SK-N-SH treated with all-trans-retinoic acid at 6 μM for 48 hours (cell line): ENCODE data around the gene DGAT2L6.
"Not testable (repeated sequence)": the region's sequence is repeated elsewhere in the genome, so short reads cannot be mapped to it uniquely, and the experiment has no call there.

Experiments used
- ATAC-seq: fragments of 200-7000 bp; cut with Tn5 transposase; 3 replicates; pipeline ENCODE4 v1.9.1; 2020; ENCODE audit warnings: mild to moderate bottlenecking, moderate library complexity
- ARNTL ChIP-seq: fragments of 450-650 bp; formaldehyde crosslinking; IDR thresholded peaks from 2 replicates; pipeline ENCODE4 v1.5.0; 2020; ENCODE audit warnings: low read depth, mild to moderate bottlenecking, moderate library complexity, borderline replicate concordance
- BACH2 ChIP-seq: fragments of 250-450 bp; sonication (Bioruptor Pico); IDR thresholded peaks from 2 replicates; pipeline ENCODE4 v1.9.0; 2021; ENCODE audit warnings: mild to moderate bottlenecking, borderline replicate concordance
- CREB5 ChIP-seq: fragments of 250-450 bp; sonication (Bioruptor Pico); IDR thresholded peaks from 2 replicates; pipeline ENCODE4 v1.5.1; 2020; ENCODE audit warnings: low read depth, mild to moderate bottlenecking, moderate library complexity
- CSDC2 ChIP-seq: fragments of 250-450 bp; sonication (Bioruptor Pico); IDR thresholded peaks from 2 replicates; pipeline ENCODE4 v1.5.0; 2020; ENCODE audit warnings: mild to moderate bottlenecking, moderate library complexity
- CSRNP3 ChIP-seq: fragments of 250-450 bp; sonication (Bioruptor Pico); IDR thresholded peaks from 2 replicates; pipeline ENCODE4 v1.5.1; 2021; ENCODE audit warnings: mild to moderate bottlenecking, moderate library complexity
- ESRRG ChIP-seq: fragments of 250-450 bp; sonication (Bioruptor Pico); IDR thresholded peaks from 2 replicates; pipeline ENCODE4 v1.6.1; 2021; ENCODE audit warnings: mild to moderate bottlenecking
- GLIS3 ChIP-seq: fragments of 250-450 bp; sonication (Bioruptor Pico); IDR thresholded peaks from 2 replicates; pipeline ENCODE4 v1.5.0; 2020; ENCODE audit warnings: mild to moderate bottlenecking, moderate library complexity
- ISL1 ChIP-seq: fragments of 250-450 bp; sonication (Bioruptor Pico); IDR thresholded peaks from 2 replicates; pipeline ENCODE4 v2.1.2; 2022; ENCODE audit warnings: mild to moderate bottlenecking, moderate library complexity
- OSR1 ChIP-seq: fragments of 250-450 bp; sonication (Bioruptor Pico); IDR thresholded peaks from 2 replicates; pipeline ENCODE4 v1.8.0; 2022; ENCODE audit warnings: moderate library complexity, mild to moderate bottlenecking, inconsistent platforms
- POU6F1 ChIP-seq: fragments of 250-450 bp; sonication (Bioruptor Pico); IDR thresholded peaks from 2 replicates; pipeline ENCODE4 v1.8.0; 2021; ENCODE audit warnings: low read depth, mild to moderate bottlenecking, moderate library complexity, borderline replicate concordance
- RARB ChIP-seq: fragments of 250-450 bp; sonication (Bioruptor Pico); IDR thresholded peaks from 2 replicates; pipeline ENCODE4 v1.8.0; 2021; ENCODE audit warnings: mild to moderate bottlenecking, moderate library complexity
- SNAI2 ChIP-seq: fragments of 250-450 bp; sonication (Bioruptor Pico); IDR thresholded peaks from 2 replicates; pipeline ENCODE4 v1.5.0; 2020; ENCODE audit warnings: mild to moderate bottlenecking, moderate library complexity
- TCF4 ChIP-seq: fragments of 250-450 bp; sonication (Bioruptor Pico); IDR thresholded peaks from 2 replicates; pipeline ENCODE4 v1.8.0; 2021; ENCODE audit warnings: mild to moderate bottlenecking, moderate library complexity, borderline replicate concordance
- TOX ChIP-seq: fragments of 250-450 bp; sonication (Bioruptor Pico); IDR thresholded peaks from 2 replicates; pipeline ENCODE4 v1.8.0; 2021; ENCODE audit warnings: mild to moderate bottlenecking, moderate library complexity, borderline replicate concordance
- TSHZ2 ChIP-seq: fragments of 250-450 bp; sonication (Bioruptor Pico); IDR thresholded peaks from 2 replicates; pipeline ENCODE4 v1.5.0; 2020; ENCODE audit warnings: mild to moderate bottlenecking, moderate library complexity
- ZC3H10 ChIP-seq: fragments of 250-450 bp; sonication (Bioruptor Pico); IDR thresholded peaks from 2 replicates; pipeline ENCODE4 v1.5.1; 2021; ENCODE audit warnings: mild to moderate bottlenecking, moderate library complexity
- ZFP30 ChIP-seq: fragments of 450-650 bp; formaldehyde crosslinking; IDR thresholded peaks from 2 replicates; pipeline ENCODE4 v1.5.0; 2022; ENCODE audit warnings: mild to moderate bottlenecking, moderate library complexity
- ZNF565 ChIP-seq: fragments of 450-650 bp; formaldehyde crosslinking; conservative IDR thresholded peaks from 2 replicates; pipeline ENCODE4 v1.5.0; 2020; ENCODE audit warnings: low read depth, mild to moderate bottlenecking, moderate library complexity
- ZNF70 ChIP-seq: fragments of 450-650 bp; formaldehyde crosslinking; IDR thresholded peaks from 2 replicates; pipeline ENCODE4 v1.5.0; 2020; ENCODE audit warnings: mild to moderate bottlenecking, moderate library complexity
- ZNF8 ChIP-seq: fragments of 450-650 bp; formaldehyde crosslinking; IDR thresholded peaks from 2 replicates; pipeline ENCODE4 v1.5.0; 2020; ENCODE audit warnings: mild to moderate bottlenecking, moderate library complexity

Gene DGAT2L6

GRCh38 chrX:70231666-70232065 lies 54.4 kb downstream of the DGAT2L6 start:
- no peak for ATAC-seq
- TF ChIP-seq ZNF8 (no peak), ZNF565 (CRISPR knock-in tag) (no peak), ZNF70 (CRISPR knock-in tag) (no peak)
- TF ChIP-seq, all 23 proteins: peak for 0

GRCh38 chrX:70234355-70234754 lies 57.1 kb downstream of the DGAT2L6 start, which contains the start of gene AWAT1:
TSS of gene AWAT1 (plus strand) at chrX:70234655. CDS start at chrX:70234696, 41 bp downstream.
- no peak for ATAC-seq
- TF ChIP-seq ESRRG (CRISPR knock-in tag) (no peak), TCF4 (CRISPR knock-in tag) (no peak), ISL1 (CRISPR knock-in tag) (no peak), OSR1 (CRISPR knock-in tag) (no peak), ZNF8 (no peak), RARB (CRISPR knock-in tag) (no peak), POU6F1 (CRISPR knock-in tag) (no peak), TSHZ2 (no peak), GLIS3 (no peak), ZNF70 (CRISPR knock-in tag) (no peak)
- TF ChIP-seq, all 23 proteins: peak for 0

GRCh38 chrX:70240751-70241150 lies 63.5 kb downstream of the DGAT2L6 start:
- no peak for ATAC-seq
- no peak for TF ChIP-seq CSRNP3

GRCh38 chrX:70241501-70241900 lies 64.2 kb downstream of the DGAT2L6 start:
- TF ChIP-seq ZFP30 (CRISPR knock-in tag) = no peak
- TF ChIP-seq SNAI2 (CRISPR knock-in tag) = no peak
- TF ChIP-seq OSR1 (CRISPR knock-in tag) = no peak
- no peak for ATAC-seq

GRCh38 chrX:70243601-70244000 lies 66.3 kb downstream of the DGAT2L6 start:
- not testable (repeated sequence) for ATAC-seq

GRCh38 chrX:70244881-70245280 lies 67.6 kb downstream of the DGAT2L6 start:
- TF ChIP-seq POU6F1 (CRISPR knock-in tag) (no peak), TCF4 (CRISPR knock-in tag) (no peak), CSDC2 (CRISPR knock-in tag) (no peak), GLIS3 (no peak), ISL1 (CRISPR knock-in tag) (no peak), ZFP30 (CRISPR knock-in tag) (no peak), CSRNP3 (no peak), SNAI2 (CRISPR knock-in tag) (no peak), TOX (CRISPR knock-in tag) (no peak), ZNF565 (CRISPR knock-in tag) (no peak), ZC3H10 (CRISPR knock-in tag) (no peak), BACH2 (CRISPR knock-in tag) (no peak), ARNTL (CRISPR knock-in tag) (no peak), RARB (CRISPR knock-in tag) (no peak), ZNF70 (CRISPR knock-in tag) (no peak), CREB5 (CRISPR knock-in tag) (no peak)
- no peak for ATAC-seq
